GM12892 (cell line): ENCODE data around the gene ADGRB3.

Experiments
- POLR2A ChIP-seq: IDR thresholded peaks from 2 replicates; pipeline ENCODE4 v1.6.1; 2011; ENCODE audit warnings: low read depth, low read length, control low read depth
- POLR2AphosphoS5 ChIP-seq: IDR thresholded peaks from 2 replicates; pipeline ENCODE4 v1.6.1; 2011; ENCODE audit warnings: low read depth, low read length, control low read depth
- TAF1 ChIP-seq: IDR thresholded peaks from 2 replicates; pipeline ENCODE4 v1.6.1; 2011; ENCODE audit warnings: low read depth, mild to moderate bottlenecking, control low read depth, low read length, borderline replicate concordance

GRCh38 chr6:69349771-69350170 lies 714.7 kb downstream of the ADGRB3 start:
- TF ChIP-seq POLR2A, result no peak
- TF ChIP-seq POLR2AphosphoS5, result no peak
- no peak for TF ChIP-seq TAF1
